ENCODE data around the gene COX7B2. TPM values are rescaled to one million over a fixed set of nuclear protein-coding genes. Genes with fewer than 3 reads are reported as not detected.

COX7B2 gene
- total RNA-seq, 1 donor from 2014 or later, result not detected

DNA sequence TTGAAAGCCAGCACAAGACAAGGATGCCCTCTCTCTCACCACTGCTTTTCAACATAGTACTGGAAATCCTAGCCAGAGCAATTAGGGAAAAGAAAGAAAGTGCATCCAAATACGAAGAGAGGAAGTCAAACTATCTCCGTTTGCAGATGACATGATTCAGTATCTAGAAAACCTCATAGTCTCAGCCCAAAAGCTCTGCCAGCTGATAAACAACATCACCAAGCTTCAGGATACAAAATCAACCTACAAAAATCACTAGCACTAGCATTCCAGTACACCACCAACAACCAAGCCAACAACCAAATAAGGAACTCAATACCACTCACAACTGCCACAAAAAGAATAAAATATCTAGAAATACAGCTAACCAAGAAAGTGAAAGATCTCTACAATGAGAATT lies 38.6 kb downstream of the COX7B2 start:
- Mint-ChIP-seq H3K36me3 (ENCODE audit: low read depth) (no peaks in the 10 kb centered on the region), H3K4me1 (ENCODE audit: low read depth) (no peaks in the 10 kb centered on the region), H3K9me3 (no peaks in the 10 kb centered on the region), H3K4me3 (no peak overlapping the region), H3K27me3 (ENCODE audit: insufficient read depth) (no peaks in the 10 kb centered on the region), H3K27ac (no peak overlapping the region)
- intact Hi-C loops (cut with micrococcal nuclease), result no loop called here
- no peak for DNase-seq (ENCODE audit: low spot score)

- Mint-ChIP-seq H3K27me3 (ENCODE audit: insufficient read depth) (no peaks in the 10 kb centered on the region), H3K27ac (no peak overlapping the region), H3K4me3 (no peak overlapping the region), H3K4me1 (ENCODE audit: low read depth) (no peaks in the 10 kb centered on the region), H3K36me3 (ENCODE audit: low read depth) (no peaks in the 10 kb centered on the region), H3K9me3 (no peaks in the 10 kb centered on the region)
- intact Hi-C loops (cut with micrococcal nuclease), result no loop called here
- no peak for DNase-seq (ENCODE audit: low spot score)
Measured at GRCh38 chr4:46856333-46856732, 52.7 kb downstream of the COX7B2 start.

DNA sequence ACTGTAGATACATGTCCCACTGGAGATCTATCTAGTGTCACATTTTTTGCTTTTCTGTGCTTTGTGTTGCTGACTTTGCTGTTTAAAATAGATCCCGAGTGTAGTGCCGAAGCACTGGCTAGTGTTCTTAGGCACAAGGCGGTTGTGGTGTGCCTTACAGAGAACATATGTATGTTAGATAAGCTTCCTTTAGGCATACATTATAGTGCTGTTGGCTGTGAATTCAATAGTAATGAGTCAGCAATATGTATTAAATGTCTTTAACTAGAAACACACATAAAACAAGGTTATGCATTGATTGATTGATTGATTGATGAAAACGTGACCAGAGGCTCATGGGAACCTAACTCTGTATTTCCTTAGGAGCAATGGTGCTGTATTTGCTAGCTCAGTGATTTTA lies 56.2 kb downstream of the COX7B2 start:
- Mint-ChIP-seq H3K4me1 (ENCODE audit: low read depth) (no peaks in the 10 kb centered on the region), H3K36me3 (ENCODE audit: low read depth) (no peaks in the 10 kb centered on the region), H3K9me3 (no peaks in the 10 kb centered on the region), H3K4me3 (no peak overlapping the region), H3K27me3 (ENCODE audit: insufficient read depth) (no peaks in the 10 kb centered on the region), H3K27ac (no peak overlapping the region)
- DNase-seq (ENCODE audit: low spot score), result no peak
- intact Hi-C loops (cut with micrococcal nuclease), result no loop called here

DNA sequence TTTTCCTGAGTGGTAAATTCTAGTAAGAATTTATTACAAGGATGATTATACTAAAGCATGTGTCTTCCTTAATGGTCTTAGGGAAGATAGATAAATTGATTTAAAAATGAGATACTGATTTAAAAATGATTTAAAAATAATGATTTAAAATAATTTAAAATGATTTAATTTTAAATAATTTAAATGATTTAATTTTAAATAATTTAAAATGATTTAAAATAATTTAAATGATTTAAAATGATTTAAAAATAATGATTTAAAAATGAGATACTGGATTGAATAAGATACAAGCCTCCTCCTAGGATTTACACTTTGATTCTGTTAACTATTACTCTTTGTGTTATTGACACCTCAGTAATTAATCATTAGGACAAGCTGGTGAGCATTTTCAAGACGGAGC lies 59.0 kb downstream of the COX7B2 start:
- no peak for DNase-seq (ENCODE audit: low spot score)
- no peak overlapping the region for H3K27ac Mint-ChIP-seq
- no peaks in the 10 kb centered on the region for H3K27me3 Mint-ChIP-seq (ENCODE audit: insufficient read depth)
- H3K4me3 Mint-ChIP-seq, result no peak overlapping the region
- no peaks in the 10 kb centered on the region for H3K9me3 Mint-ChIP-seq
- no peaks in the 10 kb centered on the region for H3K36me3 Mint-ChIP-seq (ENCODE audit: low read depth)
- H3K4me1 Mint-ChIP-seq (ENCODE audit: low read depth), result no peaks in the 10 kb centered on the region
- intact Hi-C loops (cut with micrococcal nuclease), result no loop called here

DNA sequence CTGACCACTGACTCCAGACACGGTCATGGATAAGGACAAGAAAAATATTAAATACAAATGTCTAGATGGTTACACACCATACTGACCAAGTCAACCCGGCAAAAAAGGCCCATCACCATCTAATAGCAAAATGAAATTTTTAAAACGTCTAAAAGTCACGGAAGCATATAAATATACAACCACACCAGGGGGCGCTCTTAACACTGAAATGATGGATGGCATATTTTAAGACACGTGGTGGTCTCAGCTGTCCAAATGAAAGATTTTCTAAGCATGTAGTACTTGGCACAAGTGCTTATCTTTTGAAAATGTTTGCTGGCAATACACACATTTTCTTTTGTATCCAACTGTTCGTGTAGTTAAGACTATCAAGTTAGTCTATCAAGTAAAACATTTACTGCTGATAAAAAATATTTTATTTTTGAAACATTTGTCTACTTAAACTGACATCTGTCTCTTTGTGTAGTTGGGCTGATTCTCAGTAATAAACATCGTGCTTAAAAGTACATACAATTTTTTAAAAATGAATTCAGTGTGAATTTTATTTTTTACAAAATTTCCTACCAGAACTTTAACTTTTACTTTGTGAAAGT lies 64.6 kb downstream of the COX7B2 start:
- no peaks in the 10 kb centered on the region for H3K4me1 Mint-ChIP-seq (ENCODE audit: low read depth)
- H3K27me3 Mint-ChIP-seq (ENCODE audit: insufficient read depth), result no peaks in the 10 kb centered on the region
- H3K27ac Mint-ChIP-seq, result no peak overlapping the region
- DNase-seq (ENCODE audit: low spot score), result no peak
- intact Hi-C loops (cut with micrococcal nuclease), result loop anchor here (1.0 kb wide), 3 partner anchors 188 to 540 kb away; no protein-coding TSS in a partner anchor
- H3K9me3 Mint-ChIP-seq, result no peaks in the 10 kb centered on the region
- no peaks in the 10 kb centered on the region for H3K36me3 Mint-ChIP-seq (ENCODE audit: low read depth)
- no peak overlapping the region for H3K4me3 Mint-ChIP-seq

- Mint-ChIP-seq H3K4me1 (ENCODE audit: low read depth) (no peaks in the 10 kb centered on the region), H3K36me3 (ENCODE audit: low read depth) (no peaks in the 10 kb centered on the region), H3K4me3 (no peak overlapping the region), H3K9me3 (no peaks in the 10 kb centered on the region), H3K27me3 (ENCODE audit: insufficient read depth) (no peaks in the 10 kb centered on the region), H3K27ac (no peak overlapping the region)
- no peak for DNase-seq (ENCODE audit: low spot score)
- intact Hi-C loops (cut with micrococcal nuclease), result no loop called here
Measured at GRCh38 chr4:46839128-46839527, 69.9 kb downstream of the COX7B2 start.

DNA sequence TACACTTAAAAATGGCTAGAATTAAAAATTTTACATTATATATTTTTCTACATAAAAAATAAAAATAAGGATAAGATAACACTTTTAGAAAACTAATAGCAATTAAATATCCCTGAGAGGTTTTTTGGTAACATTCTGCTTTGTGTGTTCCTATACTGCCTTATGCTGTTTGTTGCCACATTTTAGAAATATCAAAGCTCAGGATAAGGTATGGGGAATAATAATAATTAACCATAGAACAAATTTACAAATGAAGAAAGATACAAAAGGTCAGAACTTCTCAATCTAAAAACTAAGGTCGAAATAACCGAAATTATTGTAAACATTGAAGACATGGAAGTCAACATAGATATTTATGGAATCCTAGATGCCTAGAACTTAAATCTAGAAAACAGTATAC lies 71.4 kb downstream of the COX7B2 start:
- intact Hi-C loops (cut with micrococcal nuclease), result no loop called here

GRCh38 chr4:46836584-46836983 lies 72.5 kb downstream of the COX7B2 start:
- no peaks in the 10 kb centered on the region for H3K4me1 Mint-ChIP-seq (ENCODE audit: low read depth)
- H3K9me3 Mint-ChIP-seq, result no peaks in the 10 kb centered on the region
- H3K36me3 Mint-ChIP-seq (ENCODE audit: low read depth), result no peaks in the 10 kb centered on the region
- H3K27me3 Mint-ChIP-seq (ENCODE audit: insufficient read depth), result no peaks in the 10 kb centered on the region
- DNase-seq (ENCODE audit: low spot score), result no peak
- intact Hi-C loops (cut with micrococcal nuclease), result no loop called here
- H3K27ac Mint-ChIP-seq, result no peak overlapping the region
- no peak overlapping the region for H3K4me3 Mint-ChIP-seq

More for the DNA sequence above, 71.4 kb downstream of the COX7B2 start:
- no peak overlapping the region for H3K27ac Mint-ChIP-seq
- H3K4me3 Mint-ChIP-seq, result no peak overlapping the region
- H3K36me3 Mint-ChIP-seq (ENCODE audit: low read depth), result no peaks in the 10 kb centered on the region
- no peak for DNase-seq (ENCODE audit: low spot score)
- no peaks in the 10 kb centered on the region for H3K27me3 Mint-ChIP-seq (ENCODE audit: insufficient read depth)
- H3K4me1 Mint-ChIP-seq (ENCODE audit: low read depth), result no peaks in the 10 kb centered on the region
- H3K9me3 Mint-ChIP-seq, result no peaks in the 10 kb centered on the region

GRCh38 chr4:46830971-46831454 lies 78.0 kb downstream of the COX7B2 start:
- H3K36me3 Mint-ChIP-seq (ENCODE audit: low read depth), result no peaks in the 10 kb centered on the region
- no peak for DNase-seq (ENCODE audit: low spot score)
- H3K4me3 Mint-ChIP-seq, result no peak overlapping the region
- no peaks in the 10 kb centered on the region for H3K9me3 Mint-ChIP-seq
- H3K27me3 Mint-ChIP-seq (ENCODE audit: insufficient read depth), result no peaks in the 10 kb centered on the region
- intact Hi-C loops (cut with micrococcal nuclease), result no loop called here
- no peaks in the 10 kb centered on the region for H3K4me1 Mint-ChIP-seq (ENCODE audit: low read depth)
- H3K27ac Mint-ChIP-seq, result no peak overlapping the region

DNA sequence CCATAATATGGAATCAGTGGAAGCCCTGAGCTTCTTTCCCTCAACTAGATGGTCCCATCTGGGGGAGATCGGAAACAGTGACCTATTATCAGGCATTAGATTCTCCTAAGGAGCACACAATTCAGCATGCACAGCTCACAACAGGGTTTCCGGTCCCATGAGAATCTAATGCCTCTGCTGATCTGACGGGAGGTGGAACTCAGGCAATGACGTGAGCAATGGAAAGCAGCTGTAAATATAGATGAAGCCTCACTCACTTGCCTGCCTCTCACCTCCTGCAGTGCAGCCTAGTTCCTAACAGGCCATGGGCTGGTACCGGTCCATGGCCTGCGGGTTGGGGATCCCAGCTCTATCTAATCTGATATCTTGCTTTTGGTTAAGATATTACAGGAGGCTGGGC lies 88.9 kb downstream of the COX7B2 start:
- intact Hi-C loops (cut with micrococcal nuclease), result no loop called here
- Mint-ChIP-seq H3K9me3 (peaks cover 3% of the 10 kb centered on the region), H3K36me3 (ENCODE audit: low read depth) (no peaks in the 10 kb centered on the region), H3K27ac (no peak overlapping the region), H3K27me3 (ENCODE audit: insufficient read depth) (no peaks in the 10 kb centered on the region), H3K4me3 (no peak overlapping the region), H3K4me1 (ENCODE audit: low read depth) (no peaks in the 10 kb centered on the region)
- no peak for DNase-seq (ENCODE audit: low spot score)

DNA sequence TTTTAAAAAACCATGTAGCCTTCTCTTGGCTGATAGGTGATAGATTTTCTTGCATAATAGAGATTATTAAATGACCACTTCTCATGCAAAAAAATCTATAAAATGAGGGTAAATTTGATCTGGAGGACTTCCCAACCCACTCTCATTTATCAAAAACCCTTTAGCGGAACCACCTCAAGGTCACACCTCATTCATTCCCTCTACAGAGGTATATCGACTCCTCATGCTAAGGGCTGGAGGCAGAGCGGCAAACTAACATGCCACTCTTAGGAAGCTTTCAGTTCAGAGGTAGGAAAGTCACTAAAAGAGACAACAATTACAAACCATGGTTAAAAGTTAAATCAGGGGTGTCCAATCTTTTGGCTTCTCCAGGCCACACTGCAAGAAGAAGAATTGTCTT lies 90.0 kb downstream of the COX7B2 start:
- no peak for DNase-seq (ENCODE audit: low spot score)
- Mint-ChIP-seq H3K9me3 (no peaks in the 10 kb centered on the region), H3K27ac (no peak overlapping the region), H3K4me1 (ENCODE audit: low read depth) (no peaks in the 10 kb centered on the region), H3K4me3 (no peak overlapping the region), H3K27me3 (ENCODE audit: insufficient read depth) (no peaks in the 10 kb centered on the region), H3K36me3 (ENCODE audit: low read depth) (no peaks in the 10 kb centered on the region)
- intact Hi-C loops (cut with micrococcal nuclease), result no loop called here

- H3K27ac Mint-ChIP-seq, result no peak overlapping the region
- intact Hi-C loops (cut with micrococcal nuclease), result no loop called here
Measured at GRCh38 chr4:46818604-46819003, 90.4 kb downstream of the COX7B2 start.

DNA sequence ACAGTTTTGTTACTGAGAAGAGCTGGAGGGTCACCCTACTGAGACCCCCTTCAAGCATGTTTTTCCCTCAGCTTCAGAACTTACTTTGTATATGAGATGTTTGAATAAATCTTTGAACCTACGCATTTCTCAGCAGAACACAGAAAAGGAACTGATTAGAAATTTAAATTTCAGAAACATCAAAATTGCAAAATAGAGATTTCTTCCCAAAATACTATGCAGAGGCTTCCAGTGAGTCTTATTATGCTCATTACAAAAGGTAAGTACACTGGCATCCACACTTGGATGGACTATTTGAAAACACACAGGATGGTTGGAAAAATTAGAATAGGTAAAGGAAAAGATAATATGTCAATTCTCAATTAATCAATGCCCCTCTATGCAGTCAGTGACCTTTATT lies 91.2 kb downstream of the COX7B2 start:
- Mint-ChIP-seq H3K9me3 (no peaks in the 10 kb centered on the region), H3K4me3 (no peak overlapping the region), H3K27me3 (ENCODE audit: insufficient read depth) (no peaks in the 10 kb centered on the region), H3K4me1 (ENCODE audit: low read depth) (no peaks in the 10 kb centered on the region), H3K36me3 (ENCODE audit: low read depth) (no peaks in the 10 kb centered on the region), H3K27ac (no peak overlapping the region)
- DNase-seq (ENCODE audit: low spot score), result no peak
- intact Hi-C loops (cut with micrococcal nuclease), result no loop called here

More at GRCh38 chr4:46818604-46819003, 90.4 kb downstream of the COX7B2 start:
- H3K36me3 Mint-ChIP-seq (ENCODE audit: low read depth), result no peaks in the 10 kb centered on the region
- no peak for DNase-seq (ENCODE audit: low spot score)
- H3K4me3 Mint-ChIP-seq, result no peak overlapping the region
- H3K27me3 Mint-ChIP-seq (ENCODE audit: insufficient read depth), result no peaks in the 10 kb centered on the region
- H3K9me3 Mint-ChIP-seq, result no peaks in the 10 kb centered on the region
- no peaks in the 10 kb centered on the region for H3K4me1 Mint-ChIP-seq (ENCODE audit: low read depth)

Data from activated T-helper 1 cell treated with anti-CD3 and anti-CD28 coated beads, Interleukin-12 subunit alpha, Interleukin-12 subunit beta, Interleukin-2, Interleukin-4 antibody, amounts not matched to agents 30 ng/mL and 10 ng/mL and 1 ng/mL, durations not matched to agents 14 hours and 24 hours and 36 hours (primary cell).